Fibroblast of villous mesenchyme (primary cell): ENCODE measurements around the gene GOLGB1. TPM values are rescaled to one million over a fixed set of nuclear protein-coding genes. Genes with fewer than 3 reads are reported as not detected.
"Not testable (repeated sequence)": the region's sequence is repeated elsewhere in the genome, so short reads cannot be mapped to it uniquely, and the experiment has no call there.

Source experiments
- DNase-seq: peaks from one replicate; pipeline ENCODE4 v3.0.0-alpha.2; 2010; ENCODE audit warnings: low read depth
- H3K4me3 ChIP-seq: 2 replicates; pipeline ENCODE4 v1.5.1; 2011; ENCODE audit warnings: low read depth, mild to moderate bottlenecking, low read length
- total RNA-seq: library from RNA; depleted of rRNA; stranded (reverse); fragments of >200 nt; gene quantifications from 2 replicates; pipeline ENCODE4 v1.2.3, GENCODE V29; 2012
- TF ChIP-seq, protein P1 (sequence below): IDR thresholded peaks from 2 replicates; pipeline ENCODE4 v1.5.1; 2012; ENCODE audit warnings: low read depth, mild to moderate bottlenecking, low read length; ENCODE audit not compliant: insufficient read depth

Gene GOLGB1
- total RNA-seq, 1 donor, result 51.8 TPM

DNA sequence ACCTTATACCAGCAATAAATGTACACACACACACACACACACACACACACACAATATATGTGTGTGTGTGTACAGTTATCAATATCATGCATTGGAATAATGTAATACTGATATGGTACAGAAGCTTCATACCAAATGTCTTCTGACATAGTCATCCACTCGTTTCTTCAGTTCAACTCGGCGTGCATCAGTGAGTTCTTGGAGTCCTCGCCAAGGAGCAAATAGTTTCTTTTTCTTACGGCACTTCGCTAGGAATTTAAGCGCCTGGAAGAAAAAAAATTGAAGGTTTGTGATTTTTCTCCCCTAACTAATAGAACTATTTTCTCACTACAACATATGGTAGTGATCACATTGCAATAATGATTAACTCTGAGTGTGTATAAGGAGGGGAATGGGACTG is 32.1 kb upstream of the GOLGB1 start:
- TF ChIP-seq, protein P1, sequence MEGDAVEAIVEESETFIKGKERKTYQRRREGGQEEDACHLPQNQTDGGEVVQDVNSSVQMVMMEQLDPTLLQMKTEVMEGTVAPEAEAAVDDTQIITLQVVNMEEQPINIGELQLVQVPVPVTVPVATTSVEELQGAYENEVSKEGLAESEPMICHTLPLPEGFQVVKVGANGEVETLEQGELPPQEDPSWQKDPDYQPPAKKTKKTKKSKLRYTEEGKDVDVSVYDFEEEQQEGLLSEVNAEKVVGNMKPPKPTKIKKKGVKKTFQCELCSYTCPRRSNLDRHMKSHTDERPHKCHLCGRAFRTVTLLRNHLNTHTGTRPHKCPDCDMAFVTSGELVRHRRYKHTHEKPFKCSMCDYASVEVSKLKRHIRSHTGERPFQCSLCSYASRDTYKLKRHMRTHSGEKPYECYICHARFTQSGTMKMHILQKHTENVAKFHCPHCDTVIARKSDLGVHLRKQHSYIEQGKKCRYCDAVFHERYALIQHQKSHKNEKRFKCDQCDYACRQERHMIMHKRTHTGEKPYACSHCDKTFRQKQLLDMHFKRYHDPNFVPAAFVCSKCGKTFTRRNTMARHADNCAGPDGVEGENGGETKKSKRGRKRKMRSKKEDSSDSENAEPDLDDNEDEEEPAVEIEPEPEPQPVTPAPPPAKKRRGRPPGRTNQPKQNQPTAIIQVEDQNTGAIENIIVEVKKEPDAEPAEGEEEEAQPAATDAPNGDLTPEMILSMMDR, result no peak
- H3K4me3 ChIP-seq, result no peak overlapping the region
- no peak for DNase-seq

DNA sequence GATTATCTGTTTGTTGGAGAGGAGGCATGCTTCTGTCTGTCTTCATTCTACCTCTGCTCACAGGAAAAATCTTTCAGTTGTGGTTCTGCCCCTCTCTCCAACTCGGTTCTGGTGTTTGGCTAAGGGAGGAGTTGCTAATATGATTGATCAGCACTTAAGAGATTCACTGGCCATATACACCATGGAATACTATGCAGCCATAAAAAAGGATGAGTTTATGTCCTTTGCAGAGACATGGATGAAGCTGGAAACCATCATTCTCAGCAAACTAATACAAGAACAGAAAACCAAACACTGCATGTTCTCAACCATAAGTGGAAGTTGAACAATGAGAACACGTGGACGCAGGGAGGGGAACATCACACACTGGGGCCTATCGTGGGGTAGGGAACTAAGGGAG is 25.6 kb upstream of the GOLGB1 start:
- not testable (repeated sequence) for DNase-seq, H3K4me3 ChIP-seq

DNA sequence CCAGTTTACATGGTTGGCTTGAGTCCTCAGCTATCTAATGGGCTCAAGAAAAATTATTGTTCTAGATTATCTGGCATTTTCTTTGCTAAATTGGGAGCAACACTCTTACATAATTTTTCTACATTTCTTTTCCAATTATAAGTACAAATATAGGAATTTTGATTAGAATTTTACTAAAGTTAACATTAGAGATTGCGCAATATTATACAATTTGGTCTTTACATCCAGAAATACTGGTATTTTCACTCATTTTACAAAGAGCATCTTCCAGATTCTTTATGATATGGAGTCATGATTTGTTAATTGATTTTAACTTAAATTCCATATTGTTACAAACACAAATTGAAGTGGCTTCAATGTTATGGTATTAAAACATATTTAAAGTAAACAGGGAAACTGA is 19.7 kb upstream of the GOLGB1 start:
- no peak overlapping the region for H3K4me3 ChIP-seq
- TF ChIP-seq, protein P1, result no peak
- no peak for DNase-seq

DNA sequence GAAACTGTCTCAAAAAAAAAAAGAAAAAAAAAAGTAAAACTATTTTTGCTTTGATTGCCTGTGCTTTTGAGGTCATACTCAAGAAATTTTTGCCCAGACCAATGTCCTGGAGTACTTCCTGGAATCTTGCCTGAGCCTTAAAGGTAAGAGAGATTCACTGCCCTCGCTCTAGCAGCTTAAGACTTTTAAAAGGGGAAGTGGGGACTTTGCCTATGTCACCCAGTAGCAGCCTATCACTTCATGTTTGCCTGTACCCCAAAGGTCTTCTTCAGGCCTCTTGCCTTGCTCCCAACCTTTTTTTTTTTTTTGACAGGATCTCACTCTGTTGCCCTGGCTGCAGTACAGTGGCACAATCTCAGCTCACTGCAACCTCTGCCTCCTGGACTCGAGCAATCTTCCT is 18.9 kb upstream of the GOLGB1 start:
- DNase-seq, result no peak
- H3K4me3 ChIP-seq, result no peak overlapping the region
- TF ChIP-seq, protein P1, result no peak

DNA sequence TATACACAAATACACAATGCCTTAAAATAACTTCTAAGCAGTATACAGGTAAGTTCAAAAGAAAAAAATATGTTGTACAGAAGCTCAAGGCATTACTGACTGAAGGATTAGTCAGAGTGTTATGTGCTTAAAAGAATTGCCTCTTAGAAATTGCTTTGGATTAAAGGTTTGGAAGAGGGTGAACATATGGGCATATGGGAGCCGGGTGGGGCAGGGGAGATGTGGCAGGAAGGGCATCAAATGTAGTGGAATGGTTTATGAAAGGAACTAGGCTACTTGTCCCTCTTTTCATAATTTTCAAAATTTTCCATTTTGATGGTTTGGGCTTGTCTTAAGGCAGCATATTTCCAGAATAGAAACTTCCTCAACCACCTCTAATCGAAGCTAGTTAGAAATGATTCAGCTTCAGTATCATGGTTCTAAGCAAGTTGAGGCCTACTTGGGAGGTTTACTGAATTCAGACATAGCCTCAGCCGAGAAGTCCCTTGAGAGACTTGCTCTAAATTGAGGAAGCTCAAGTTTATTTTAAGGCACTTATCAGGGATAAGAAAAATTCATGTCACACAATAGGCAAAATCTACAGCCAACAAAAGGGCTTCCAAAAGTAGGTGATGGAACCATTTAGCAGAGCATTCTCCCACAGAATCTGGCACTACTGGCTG is 10.1 kb upstream of the GOLGB1 start:
- no peak overlapping the region for H3K4me3 ChIP-seq
- no peak for DNase-seq
- TF ChIP-seq, protein P1, result no peak

DNA sequence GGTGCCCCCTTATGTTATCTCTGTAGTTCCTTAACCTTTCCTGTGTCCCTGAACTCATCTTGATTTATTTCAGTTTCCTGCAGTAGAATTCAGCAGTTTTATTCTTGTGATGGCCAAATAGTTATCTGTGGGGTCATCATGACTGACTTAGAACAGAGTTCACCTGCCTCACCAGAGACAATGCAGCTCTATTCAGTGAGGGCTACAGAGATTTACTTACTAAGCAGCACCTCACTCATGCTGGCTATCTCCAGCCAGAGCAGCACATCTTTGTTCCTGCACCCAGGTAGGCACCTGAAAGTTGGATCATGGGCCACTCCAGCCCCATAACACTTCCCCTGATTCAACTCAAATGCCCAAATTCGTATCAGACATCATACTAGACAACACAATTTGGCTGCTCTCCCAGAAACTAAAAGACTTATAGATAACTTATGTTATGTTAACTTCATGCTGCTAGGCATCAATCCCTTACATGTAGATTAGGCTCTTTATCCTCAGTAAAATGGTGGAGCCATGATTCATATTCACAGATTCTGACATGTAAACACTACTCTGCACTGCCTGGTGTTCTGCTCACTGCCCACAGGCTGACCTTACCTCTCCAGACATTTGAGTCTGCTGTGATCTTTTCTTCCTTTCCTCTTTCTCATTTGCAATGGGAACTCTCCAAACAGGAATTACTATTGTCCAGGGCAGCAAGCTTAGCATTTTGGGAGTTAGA is 9.3 kb upstream of the GOLGB1 start:
- DNase-seq, result peak; percentile 22
- TF ChIP-seq, protein P1, result no peak
- H3K4me3 ChIP-seq, result no peak overlapping the region

DNA sequence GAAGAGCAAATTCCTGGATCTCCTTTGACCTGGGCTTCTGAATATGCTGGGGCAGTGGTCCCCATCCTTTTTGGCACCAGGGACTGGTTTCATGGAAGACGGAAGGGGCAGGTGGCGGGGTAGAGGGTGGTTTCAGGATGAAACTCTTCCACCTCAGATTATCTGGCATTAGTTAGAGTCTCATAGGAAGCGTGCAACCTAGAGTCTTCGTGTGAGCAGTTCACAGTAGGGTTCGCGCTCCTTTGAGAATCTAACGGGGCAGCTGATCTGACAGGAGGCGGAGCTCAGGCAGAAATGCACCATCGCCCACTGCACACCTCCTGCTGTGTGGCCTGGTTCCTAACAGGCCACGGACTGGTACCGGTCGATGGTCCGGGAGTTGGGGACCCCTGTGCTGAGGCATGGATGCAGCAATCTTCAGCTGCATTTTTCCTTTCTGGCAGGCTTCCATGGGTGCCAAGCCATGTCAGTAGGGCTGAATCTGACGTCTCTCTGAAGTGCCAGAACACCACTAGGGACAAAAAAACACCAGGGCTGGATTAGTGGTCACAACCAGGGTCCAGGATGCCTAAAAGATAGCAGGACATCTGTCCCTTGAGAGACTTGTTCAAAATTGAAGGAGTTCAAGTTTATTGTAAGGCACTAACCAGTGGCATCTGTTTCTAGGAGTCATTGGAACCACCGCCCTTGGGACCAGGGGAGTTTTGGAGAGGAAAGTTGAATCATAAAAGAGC is 8.4 kb upstream of the GOLGB1 start:
- DNase-seq, result no peak
- TF ChIP-seq, protein P1, result no peak
- no peak overlapping the region for H3K4me3 ChIP-seq
